Stimulated activated naive CD4-positive, alpha-beta T cell (primary cell): ENCODE measurements around the gene RITA1.

Experiments used
- DNase-seq, 6 experiments: peaks; one replicate each; lab custom pipeline; 2025; lab: John Stamatoyannopoulos, UW

Gene RITA1

GRCh38 chr12:113179023-113179422, 6.5 kb upstream of the RITA1 start:
- DNase-seq = no peak

DNA sequence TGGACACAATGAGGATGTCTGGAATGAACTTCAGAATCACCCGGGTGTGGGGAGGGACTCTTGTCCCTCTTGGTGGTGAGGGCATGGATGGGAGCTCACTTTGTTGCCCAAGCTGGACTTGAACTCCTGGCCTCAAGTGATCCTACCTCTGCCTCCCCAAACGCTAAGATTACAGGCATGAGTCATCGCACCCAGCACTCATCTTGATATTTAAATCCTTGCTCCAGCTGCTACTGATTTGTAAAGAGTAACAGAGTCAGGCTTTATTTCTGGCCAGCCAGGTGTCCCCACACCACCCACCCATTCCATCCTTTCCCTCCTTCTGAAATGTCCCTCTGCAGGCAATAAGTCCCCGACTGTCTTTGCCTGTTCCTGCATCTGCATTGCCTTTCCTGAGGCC, 5.2 kb upstream of the RITA1 start:
- DNase-seq = no peak

DNA sequence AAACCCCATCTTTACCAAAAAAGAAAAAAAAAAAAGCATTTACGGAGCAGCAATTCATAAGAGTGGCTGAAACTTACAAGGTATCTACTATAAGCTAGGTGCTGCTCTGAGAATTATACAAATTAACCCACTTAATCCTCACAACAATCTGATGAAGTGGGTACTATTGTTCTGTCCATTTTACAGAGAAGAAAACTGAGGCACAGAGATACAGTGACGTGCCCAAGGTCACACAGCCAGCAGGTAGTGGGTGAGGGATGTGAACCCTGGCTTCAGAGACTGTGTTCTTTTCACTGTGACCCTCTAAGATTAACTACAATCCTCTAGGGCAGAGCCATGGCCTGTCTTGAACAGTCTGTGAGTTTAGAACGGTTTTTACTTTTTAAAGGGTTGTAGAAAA, 3.5 kb upstream of the RITA1 start:
- no peak for DNase-seq

DNA sequence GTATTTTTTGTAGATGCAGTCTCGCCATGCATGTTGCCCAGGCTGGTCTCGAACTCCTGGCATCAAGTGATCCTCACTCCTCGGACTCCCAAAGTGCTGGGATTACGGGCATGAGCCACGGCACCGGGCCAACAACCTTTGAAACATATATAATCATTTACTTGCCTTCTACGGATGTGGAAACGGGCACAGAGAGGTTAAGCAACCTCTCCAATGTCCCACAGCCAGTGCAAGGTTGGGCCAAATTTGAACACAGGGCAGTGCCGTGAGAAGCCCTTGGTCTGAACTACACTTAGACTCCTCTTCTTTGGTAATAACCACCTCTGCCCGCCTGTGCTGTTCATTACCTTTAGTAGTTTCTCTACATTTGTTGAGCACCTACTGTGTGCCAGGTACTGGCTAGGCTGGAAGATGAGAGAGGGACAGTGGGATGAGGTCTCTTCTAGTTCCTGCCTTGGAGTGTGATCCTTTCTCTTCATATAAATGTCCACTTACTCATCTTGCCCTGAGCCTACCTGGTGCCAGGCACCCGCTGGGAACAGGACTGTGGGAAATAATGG, 2.4 kb upstream of the RITA1 start:
- no peak for DNase-seq

- DNase-seq = no peak
These were observed 1.2 kb upstream of the RITA1 start for GRCh38 chr12:113184098-113184899.

- peak; percentile 75 to 98 (median 90) for DNase-seq
These were observed 681 bp upstream of the RITA1 start for GRCh38 chr12:113184900-113185179.

DNA sequence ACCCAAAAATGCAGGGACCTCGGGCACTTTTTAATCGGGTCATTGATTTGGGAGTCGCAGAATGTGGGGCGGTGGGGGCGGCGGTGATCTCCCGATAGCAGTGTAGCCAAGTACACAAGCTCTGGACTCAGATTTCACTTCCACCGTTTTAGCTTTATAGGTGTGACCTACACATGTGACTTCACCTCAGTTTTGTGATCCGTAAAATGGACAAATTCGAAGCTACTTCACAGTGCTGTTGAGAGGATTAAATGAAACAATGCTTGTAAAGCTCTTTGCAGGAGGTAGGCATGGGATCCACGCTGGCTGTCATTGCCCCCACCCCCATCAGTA, 478 bp downstream of the RITA1 start:
- DNase-seq = peak in 1 of 6 experiments; percentile 30

GRCh38 chr12:113186666-113187325, 1.3 kb downstream of the RITA1 start:
- no peak for DNase-seq

- DNase-seq = no peak
These were observed 3.8 kb downstream of the RITA1 start for GRCh38 chr12:113189361-113189760.

DNA sequence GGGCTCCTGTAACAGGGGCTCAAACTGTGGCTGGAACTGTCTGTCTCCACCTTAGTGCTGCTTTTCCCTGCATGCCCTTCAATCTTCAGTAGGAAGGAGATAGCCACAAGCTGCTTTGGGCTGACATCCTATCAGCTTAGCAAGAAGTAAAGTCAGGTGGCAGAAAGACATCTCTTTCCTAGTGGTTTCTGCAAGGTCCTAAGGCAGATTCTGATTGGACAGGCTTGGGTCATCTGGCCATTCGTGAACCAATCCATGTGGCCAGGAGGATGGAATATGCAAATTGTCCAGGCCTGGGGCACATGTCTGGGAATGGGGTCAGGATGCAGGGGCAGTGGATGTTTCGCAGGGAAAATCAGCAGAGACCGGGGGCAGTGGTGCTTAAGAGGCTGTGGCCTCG, 5.2 kb downstream of the RITA1 start:
- DNase-seq = no peak

GRCh38 chr12:113191227-113191626, 5.7 kb downstream of the RITA1 start:
- no peak for DNase-seq

DNA sequence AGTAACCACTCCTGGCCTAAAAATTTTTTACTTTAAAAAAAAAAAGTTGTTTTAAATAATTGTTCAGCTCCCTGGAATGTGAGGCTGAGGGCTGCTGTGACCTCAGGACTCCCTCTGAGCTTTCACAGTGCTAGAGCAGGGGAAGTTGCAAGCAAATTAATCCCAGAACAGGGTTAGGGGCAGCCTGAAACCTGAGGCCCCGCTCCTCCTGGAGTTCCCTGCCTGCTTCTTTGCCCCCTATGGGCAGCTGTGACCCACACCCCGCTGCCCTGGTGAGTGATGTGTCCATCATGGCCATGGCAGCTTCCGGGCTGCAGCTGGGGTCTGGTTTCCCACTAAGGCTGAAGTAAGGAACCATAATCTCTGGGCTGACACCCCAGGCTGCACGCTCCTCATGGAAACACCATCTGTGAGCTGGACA, 9.5 kb downstream of the RITA1 start:
- DNase-seq = no peak

DNA sequence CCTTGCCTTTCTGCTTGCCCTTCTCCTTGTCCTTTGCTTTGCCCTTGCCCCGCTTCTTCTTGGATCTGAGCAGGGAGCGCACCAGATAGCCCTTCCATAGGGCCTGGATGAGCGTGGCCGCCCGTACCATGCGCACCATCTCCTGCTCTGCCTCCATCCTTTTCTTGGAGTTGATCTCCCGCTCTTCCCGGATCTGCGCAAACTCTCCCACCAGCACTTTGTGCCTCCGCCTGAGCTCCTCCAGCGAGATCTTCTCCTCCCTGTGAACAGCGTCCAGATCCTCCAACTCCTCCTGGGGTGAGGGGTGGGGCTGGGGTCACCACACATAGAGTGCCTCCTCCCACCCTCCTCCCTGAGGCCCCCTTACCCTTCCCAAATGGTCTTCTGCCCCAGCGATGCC, 10.1 kb downstream of the RITA1 start:
- no peak for DNase-seq

DNA sequence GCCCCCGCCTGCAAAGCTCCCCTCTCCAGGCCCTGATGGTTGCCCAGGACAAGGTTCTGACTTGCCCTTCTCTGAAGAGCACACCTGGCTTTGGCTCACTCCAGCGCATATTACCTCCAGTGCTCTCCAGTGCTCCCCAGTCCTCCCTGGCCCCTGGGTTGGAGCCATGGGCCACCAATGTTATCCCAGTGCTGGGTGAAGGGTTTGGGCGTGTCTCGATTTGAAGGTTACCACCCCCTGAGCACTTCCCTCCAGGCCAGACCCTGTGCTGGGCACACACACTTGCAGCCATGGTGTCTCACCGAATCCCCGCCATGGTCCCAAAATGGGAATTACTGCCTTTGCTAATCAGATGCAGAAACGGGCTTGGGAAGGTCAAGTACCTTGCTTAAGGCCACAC, 11.1 kb downstream of the RITA1 start:
- DNase-seq = no peak

GRCh38 chr12:113196990-113197389, 11.5 kb downstream of the RITA1 start:
- DNase-seq = peak; percentile 8 to 62 (median 34)

DNA sequence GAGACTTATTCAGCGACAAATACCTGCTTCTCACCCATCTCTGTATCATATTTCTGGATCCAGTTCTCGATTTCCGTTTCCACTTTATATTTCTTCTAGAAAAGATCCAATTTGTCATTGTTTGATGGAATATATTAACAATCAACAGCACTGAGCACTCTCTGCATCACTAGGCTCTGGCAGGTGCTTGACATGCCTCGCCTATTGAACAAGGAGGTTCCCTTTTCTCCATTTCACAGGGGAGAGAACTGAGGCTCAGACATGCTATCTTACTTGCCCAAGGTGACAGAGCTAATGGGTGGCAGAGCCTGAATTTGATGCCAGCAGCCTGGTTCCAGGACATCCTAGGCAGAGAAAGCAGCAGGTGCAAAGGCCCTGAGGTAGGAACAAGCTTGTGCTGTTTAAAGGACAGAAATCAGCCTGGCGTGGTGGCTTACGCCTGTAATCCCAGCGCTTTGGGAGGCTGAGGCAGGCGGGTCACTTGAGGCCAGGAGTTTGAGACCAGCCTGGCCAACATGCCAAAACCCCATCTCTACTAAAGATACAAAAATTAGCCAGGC, 12.1 kb downstream of the RITA1 start:
- DNase-seq = no peak

DNA sequence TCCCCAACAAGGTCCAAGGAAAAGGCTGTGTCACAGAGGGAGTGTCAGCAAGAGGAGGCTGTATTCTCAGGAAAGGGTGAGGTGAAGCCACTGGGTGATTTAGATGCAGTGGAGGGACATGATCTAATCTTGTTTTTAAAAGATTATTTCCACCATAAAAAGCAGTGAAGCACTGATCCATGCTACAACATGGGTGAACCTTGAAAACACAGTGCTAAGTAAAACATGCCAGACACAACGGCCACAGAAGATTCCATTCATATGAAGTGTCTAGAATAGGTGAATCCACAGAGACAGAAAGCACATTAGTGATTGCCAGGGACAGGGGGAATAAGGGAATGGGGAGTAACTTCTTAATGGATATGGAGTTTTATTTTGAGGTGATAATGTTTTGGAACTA, 12.8 kb downstream of the RITA1 start:
- no peak for DNase-seq

DNA sequence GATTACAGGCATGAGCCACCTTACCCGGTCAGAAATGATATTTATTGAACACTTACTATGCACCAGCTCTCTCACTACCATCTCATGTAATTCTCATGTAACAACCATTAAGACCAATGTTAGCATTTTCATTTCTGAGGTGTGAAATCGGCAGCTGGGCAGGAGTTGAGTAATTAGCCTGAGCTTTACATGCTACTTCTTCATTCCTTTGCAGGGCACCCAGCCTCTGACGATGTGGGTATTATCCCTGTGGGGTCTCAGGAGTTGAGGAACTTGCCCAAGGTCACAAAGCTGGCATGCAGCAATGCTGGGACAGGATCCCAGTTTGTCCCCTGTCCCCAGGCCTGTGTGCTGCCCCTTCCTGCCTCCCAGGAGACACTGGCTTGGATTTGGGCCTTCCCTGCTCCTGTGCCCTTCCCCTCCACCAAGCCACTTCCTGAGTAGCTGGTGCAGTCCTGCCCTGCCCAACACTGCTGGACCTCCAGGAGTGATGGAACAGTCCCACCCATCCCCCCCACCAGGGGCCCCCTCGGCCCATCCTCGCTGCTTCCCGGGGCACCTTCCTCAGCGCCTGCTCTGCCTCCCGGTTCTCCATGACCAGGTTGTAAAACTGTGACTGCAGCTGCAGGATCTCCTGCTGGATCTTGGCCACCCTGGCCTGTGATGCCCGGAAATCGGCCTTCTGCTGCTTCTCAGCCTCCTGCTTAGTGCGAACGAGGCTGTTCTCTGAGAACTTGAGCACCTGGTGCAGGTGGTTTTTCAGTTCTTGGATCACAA, 14.7 kb downstream of the RITA1 start:
- DNase-seq = no peak

DNA sequence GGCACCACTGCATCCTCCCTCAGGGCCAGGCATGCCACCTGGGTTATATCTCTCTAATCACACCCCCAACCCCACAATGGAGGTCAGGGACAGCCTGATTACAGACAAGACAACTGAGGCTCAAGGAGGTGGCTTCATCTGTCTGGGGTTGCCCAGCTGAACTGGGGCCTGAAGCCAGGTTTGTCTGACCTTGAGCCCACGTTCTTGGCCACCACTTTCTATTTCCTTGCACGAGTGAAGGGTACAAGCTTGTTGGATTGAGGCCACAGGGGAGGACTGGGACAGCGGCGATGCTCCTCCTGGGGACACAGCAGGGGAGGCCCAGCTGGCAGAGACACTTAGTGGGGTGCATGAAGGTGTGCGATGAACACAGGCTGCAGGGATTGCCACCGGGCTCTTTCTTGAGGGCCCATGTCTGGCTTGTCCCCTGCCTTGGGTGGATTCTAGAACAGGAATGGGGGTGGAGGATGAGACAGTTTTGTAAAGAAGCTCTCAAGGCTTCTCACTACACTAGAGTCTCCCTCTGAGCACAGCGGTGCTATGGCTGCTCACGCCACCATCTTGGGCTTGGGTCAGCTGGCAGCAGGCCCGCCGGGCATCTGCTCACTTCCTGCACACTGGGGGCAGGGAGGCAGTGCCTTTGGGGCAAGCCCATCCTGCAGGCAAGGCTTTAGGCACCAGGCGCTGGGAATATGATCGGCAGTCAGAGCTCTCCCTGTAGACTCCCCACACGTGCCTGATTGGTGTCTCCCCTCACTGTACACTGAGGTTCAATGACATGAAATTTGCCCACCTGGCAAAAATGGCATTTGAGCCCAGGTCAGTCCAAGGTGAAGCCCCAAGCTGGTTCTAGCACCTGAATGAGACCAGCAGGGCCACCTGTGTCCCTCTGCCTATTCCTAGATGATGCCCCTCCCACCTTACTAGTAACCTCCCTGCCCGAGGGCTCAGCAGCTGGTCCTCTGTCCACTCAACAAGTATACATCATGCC, 16.0 kb downstream of the RITA1 start:
- no peak for DNase-seq

DNA sequence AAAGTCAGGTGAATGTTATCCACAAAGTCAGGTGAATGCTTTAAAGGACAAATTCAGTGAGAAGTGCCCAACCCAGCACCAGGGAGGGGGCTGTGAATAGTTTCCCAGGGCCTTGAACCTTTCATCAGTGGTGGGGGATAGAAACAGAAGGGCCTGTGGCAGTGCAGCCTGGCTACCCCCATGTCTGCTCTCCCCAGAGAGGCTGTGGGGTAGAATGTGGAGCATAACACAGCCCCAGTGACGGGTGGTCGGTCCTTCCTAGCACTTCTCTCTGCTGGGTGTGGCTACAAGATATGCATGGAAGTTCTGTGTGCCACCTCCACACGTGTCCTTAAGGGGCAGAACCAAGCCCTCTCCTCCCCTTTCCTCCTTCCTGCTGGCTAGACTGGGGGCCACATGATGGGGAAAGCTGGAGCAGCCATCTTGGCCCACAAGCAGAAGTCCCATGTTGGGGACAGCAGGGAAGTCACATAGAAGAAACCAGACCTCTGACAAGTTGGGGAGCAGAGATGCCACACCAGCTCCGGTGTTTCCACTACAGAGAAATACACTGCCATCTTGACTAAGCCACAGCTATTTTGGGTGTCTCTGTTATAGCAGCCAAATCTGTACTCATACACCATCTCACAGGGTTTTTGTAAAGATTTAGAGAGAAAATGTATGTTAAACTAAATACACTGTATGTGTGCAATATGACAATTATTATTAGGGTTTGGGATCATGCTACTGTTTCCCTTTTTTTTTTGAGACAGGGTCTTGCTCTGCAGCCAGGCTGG, 17.0 kb downstream of the RITA1 start:
- no peak for DNase-seq
